ENCODE results near the gene SLC30A4.
A peak's percentile ranks its signal among the peaks of the same experiment; 100 is the strongest.

The SLC30A4 gene, protein sequence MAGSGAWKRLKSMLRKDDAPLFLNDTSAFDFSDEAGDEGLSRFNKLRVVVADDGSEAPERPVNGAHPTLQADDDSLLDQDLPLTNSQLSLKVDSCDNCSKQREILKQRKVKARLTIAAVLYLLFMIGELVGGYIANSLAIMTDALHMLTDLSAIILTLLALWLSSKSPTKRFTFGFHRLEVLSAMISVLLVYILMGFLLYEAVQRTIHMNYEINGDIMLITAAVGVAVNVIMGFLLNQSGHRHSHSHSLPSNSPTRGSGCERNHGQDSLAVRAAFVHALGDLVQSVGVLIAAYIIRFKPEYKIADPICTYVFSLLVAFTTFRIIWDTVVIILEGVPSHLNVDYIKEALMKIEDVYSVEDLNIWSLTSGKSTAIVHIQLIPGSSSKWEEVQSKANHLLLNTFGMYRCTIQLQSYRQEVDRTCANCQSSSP

GRCh38 chr15:45522328-45523165, at the start of gene SLC30A4:
Gene SLC30A4, minus strand, starts transcription at chr15:45522755. Its CDS starts 401 bp downstream, at chr15:45522354.
- Mint-ChIP-seq H3K27me3 (no peaks in the 10 kb centered on the region), H3K27ac (peak within 1 kb of the TSS; percentile 95), H3K4me3 (peak within 1 kb of the TSS; percentile 97), H3K9me3 (peaks cover 2% of the 10 kb centered on the region), H3K36me3 (peaks cover 5% of the 10 kb centered on the region), H3K4me1 (peaks cover 34% of the 10 kb centered on the region)
- DNase-seq (ENCODE audit: low spot score in 2 of 2) (peak; percentile 56 to 63), ATAC-seq (ENCODE audit: low read depth) (peak; percentile 75)

- Mint-ChIP-seq H3K4me3 (no peak overlapping the region), H3K27me3 (peaks cover 5% of the 10 kb centered on the region), H3K36me3 (no peaks in the 10 kb centered on the region), H3K4me1 (peaks cover 6% of the 10 kb centered on the region), H3K9me3 (no peaks in the 10 kb centered on the region), H3K27ac (no peak overlapping the region)
- DNase-seq (ENCODE audit: low spot score in 2 of 2) (no peak), ATAC-seq (ENCODE audit: low read depth) (peak; percentile 60)
Observed at GRCh38 chr15:45555934-45556608, 33.5 kb upstream of the SLC30A4 start.

- peaks cover 3% of the 10 kb centered on the region for H3K4me1 Mint-ChIP-seq
- peaks cover 6% of the 10 kb centered on the region for H3K27me3 Mint-ChIP-seq
- DNase-seq (ENCODE audit: low spot score in 2 of 2): no peak
- no peak for ATAC-seq (ENCODE audit: low read depth)
- H3K4me3 Mint-ChIP-seq: no peak overlapping the region
- no peaks in the 10 kb centered on the region for H3K36me3 Mint-ChIP-seq
- peaks cover 2% of the 10 kb centered on the region for H3K9me3 Mint-ChIP-seq
- H3K27ac Mint-ChIP-seq: no peak overlapping the region
Observed at GRCh38 chr15:45551676-45552075, 29.1 kb upstream of the SLC30A4 start.

GRCh38 chr15:45550436-45550835, 27.9 kb upstream of the SLC30A4 start:
- no peak for DNase-seq (ENCODE audit: low spot score in 2 of 2)
- Mint-ChIP-seq H3K9me3 (peaks cover 2% of the 10 kb centered on the region), H3K4me3 (no peak overlapping the region), H3K36me3 (no peaks in the 10 kb centered on the region), H3K27ac (no peak overlapping the region), H3K4me1 (peaks cover 2% of the 10 kb centered on the region), H3K27me3 (peaks cover 4% of the 10 kb centered on the region)
- no peak for ATAC-seq (ENCODE audit: low read depth)

DNA sequence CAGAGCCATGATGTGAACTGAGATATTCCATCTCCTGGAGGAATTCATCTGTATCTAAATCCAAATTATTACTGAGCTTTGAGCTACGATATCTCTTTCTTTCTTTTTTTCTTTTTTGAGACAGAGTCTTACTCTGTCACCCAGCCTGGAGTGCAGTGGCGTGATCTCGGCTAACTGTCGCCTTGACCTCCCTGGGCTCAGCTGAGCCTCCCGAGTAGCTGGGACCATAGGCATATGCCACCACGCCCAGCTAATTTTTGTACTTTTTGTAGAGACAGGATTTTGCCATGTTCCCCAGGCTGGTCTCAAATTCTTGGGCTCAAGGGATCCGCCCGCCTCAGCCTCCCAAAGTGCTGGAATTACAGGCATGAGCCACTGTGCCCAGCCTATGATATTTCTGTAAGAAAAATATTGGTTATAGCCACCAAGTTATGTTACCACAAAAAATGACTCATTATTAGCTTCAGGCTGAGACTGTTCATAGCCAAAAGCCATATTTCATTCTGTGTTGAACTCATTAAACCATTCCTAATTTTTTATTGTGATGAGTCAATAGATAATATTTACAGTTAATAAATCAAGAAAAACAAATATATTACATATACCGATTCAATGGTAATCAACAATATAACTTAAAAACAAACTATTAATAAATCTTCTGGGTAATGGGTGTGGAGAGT, 27.1 kb upstream of the SLC30A4 start:
- Mint-ChIP-seq H3K27me3 (peaks cover 3% of the 10 kb centered on the region), H3K27ac (no peak overlapping the region), H3K4me3 (no peak overlapping the region), H3K4me1 (peaks cover 2% of the 10 kb centered on the region), H3K36me3 (no peaks in the 10 kb centered on the region), H3K9me3 (peaks cover 2% of the 10 kb centered on the region)
- no peak for DNase-seq (ENCODE audit: low spot score in 2 of 2)
- no peak for ATAC-seq (ENCODE audit: low read depth)

- Mint-ChIP-seq H3K4me1 (peaks cover 2% of the 10 kb centered on the region), H3K36me3 (no peaks in the 10 kb centered on the region), H3K4me3 (no peak overlapping the region), H3K27ac (no peak overlapping the region), H3K27me3 (peaks cover 4% of the 10 kb centered on the region), H3K9me3 (peaks cover 2% of the 10 kb centered on the region)
- ATAC-seq (ENCODE audit: low read depth): no peak
- no peak for DNase-seq (ENCODE audit: low spot score in 2 of 2)
Observed at GRCh38 chr15:45548753-45549520, 26.4 kb upstream of the SLC30A4 start.

GRCh38 chr15:45546789-45547188, 24.2 kb upstream of the SLC30A4 start:
- H3K36me3 Mint-ChIP-seq: no peaks in the 10 kb centered on the region
- H3K27me3 Mint-ChIP-seq: peaks cover 4% of the 10 kb centered on the region
- no peak for ATAC-seq (ENCODE audit: low read depth)
- H3K4me1 Mint-ChIP-seq: peaks cover 2% of the 10 kb centered on the region
- H3K9me3 Mint-ChIP-seq: peaks cover 2% of the 10 kb centered on the region
- H3K27ac Mint-ChIP-seq: no peak overlapping the region
- no peak for DNase-seq (ENCODE audit: low spot score in 2 of 2)
- H3K4me3 Mint-ChIP-seq: no peak overlapping the region

DNA sequence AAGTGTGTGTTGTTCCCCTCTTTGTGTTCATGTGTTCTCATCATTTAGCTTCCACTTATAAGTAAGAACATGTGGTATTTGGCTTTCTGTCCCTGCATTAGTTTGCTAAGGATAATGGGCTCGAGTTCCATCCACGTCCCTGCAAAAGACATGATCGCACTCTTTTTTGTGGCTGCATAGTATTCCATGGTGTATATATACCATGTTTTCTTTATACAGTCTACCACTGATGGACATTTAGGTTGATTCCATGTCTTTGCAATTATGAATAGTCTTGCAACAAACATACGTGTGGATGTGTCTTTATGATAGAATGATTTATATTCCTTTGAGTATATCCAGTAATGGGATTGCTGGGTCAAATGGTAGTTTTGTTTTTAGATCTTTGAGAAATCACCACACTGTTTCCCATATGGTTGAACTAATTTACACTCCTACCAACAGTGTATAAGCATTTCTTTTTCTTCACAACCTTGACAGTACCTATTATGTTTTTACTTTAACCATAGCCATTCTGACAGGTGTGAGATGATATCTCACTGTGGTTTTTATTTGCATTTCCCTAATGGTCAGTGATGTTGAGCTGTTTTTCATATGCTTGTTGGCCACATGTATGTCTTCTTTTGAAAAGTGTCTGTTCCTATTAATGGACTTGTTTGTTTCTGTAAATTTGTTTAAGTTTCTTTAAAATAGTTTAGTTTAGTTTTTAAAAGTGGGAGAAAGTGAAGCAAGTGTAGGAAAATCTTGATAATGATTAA, 21.9 kb upstream of the SLC30A4 start:
- no peak for ATAC-seq (ENCODE audit: low read depth)
- Mint-ChIP-seq H3K27me3 (peaks cover 4% of the 10 kb centered on the region), H3K36me3 (no peaks in the 10 kb centered on the region), H3K4me3 (no peak overlapping the region), H3K4me1 (peaks cover 2% of the 10 kb centered on the region), H3K9me3 (peaks cover 2% of the 10 kb centered on the region), H3K27ac (no peak overlapping the region)
- no peak for DNase-seq (ENCODE audit: low spot score in 2 of 2)

GRCh38 chr15:45543051-45543450, 20.5 kb upstream of the SLC30A4 start:
- Mint-ChIP-seq H3K9me3 (no peaks in the 10 kb centered on the region), H3K4me3 (no peak overlapping the region), H3K27ac (no peak overlapping the region), H3K4me1 (peaks cover 2% of the 10 kb centered on the region), H3K36me3 (no peaks in the 10 kb centered on the region), H3K27me3 (peaks cover 4% of the 10 kb centered on the region)
- DNase-seq (ENCODE audit: low spot score in 2 of 2) (no peak), ATAC-seq (ENCODE audit: low read depth) (no peak)

DNA sequence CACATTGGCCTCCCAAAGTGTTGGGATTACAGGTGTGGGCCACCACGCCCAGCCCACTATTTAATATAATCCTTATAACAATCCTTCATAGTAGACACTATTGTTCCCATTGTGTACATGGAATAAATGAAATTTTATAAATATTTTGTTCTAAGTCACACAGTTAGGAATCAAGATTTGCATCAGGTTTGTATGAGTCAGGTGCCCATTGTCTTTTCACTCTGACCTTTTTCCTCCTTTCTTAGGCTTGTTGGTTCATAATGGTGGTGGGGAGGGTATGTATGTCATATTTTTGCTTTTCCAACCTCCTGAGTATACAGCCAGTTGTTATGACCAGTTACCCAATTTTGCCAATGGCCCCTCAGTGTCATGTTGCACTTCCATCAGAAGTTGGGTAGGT, 18.0 kb upstream of the SLC30A4 start:
- H3K36me3 Mint-ChIP-seq: no peaks in the 10 kb centered on the region
- ATAC-seq (ENCODE audit: low read depth) (no peak), DNase-seq (ENCODE audit: low spot score in 2 of 2) (no peak)
- no peak overlapping the region for H3K27ac Mint-ChIP-seq
- peaks cover 1% of the 10 kb centered on the region for H3K4me1 Mint-ChIP-seq
- H3K4me3 Mint-ChIP-seq: no peak overlapping the region
- no peaks in the 10 kb centered on the region for H3K9me3 Mint-ChIP-seq
- peaks cover 2% of the 10 kb centered on the region for H3K27me3 Mint-ChIP-seq

DNA sequence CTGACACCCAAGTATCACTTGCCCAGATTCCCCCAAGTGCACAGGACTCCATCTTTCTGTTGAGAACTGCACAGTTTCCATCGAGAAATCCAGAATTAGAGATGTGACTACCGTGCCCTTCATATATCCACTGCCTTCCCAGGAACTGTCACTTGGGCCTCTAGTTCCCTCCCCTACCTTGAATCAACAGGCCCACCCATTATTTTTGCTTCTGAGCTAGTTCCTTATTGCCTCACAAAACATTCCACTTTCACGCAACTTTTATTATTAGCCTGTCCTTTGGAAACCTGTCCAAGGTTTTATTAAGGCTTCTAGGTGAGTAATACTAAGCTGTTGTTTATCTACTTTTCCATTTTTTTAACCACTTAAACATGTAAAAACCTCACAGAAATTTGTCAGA, 17.1 kb upstream of the SLC30A4 start:
- no peak for DNase-seq (ENCODE audit: low spot score in 2 of 2)
- Mint-ChIP-seq H3K36me3 (no peaks in the 10 kb centered on the region), H3K9me3 (no peaks in the 10 kb centered on the region), H3K27ac (no peak overlapping the region), H3K27me3 (peaks cover 2% of the 10 kb centered on the region), H3K4me3 (no peak overlapping the region), H3K4me1 (no peaks in the 10 kb centered on the region)
- ATAC-seq (ENCODE audit: low read depth): no peak

DNA sequence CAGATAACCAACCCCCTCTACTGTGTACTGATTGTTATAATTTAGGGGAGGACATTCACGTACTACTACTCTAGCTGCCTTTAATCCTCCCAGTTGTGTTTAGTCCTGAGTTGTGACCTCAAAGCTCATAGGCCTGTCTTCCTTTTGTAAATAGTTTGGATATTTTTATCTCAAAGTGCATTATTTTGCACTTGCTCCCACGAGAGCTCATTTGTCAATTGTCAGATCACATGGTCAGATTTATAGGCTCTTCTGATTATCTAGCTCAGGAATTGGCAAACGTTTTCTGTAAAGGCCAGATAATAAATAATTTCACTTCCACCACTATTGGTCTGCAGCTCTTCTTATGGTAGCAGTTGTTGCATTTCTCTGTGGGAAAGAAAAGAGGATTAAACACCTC, 14.4 kb upstream of the SLC30A4 start:
- Mint-ChIP-seq H3K9me3 (no peaks in the 10 kb centered on the region), H3K4me1 (no peaks in the 10 kb centered on the region), H3K4me3 (no peak overlapping the region), H3K27ac (no peak overlapping the region), H3K36me3 (no peaks in the 10 kb centered on the region), H3K27me3 (peaks cover 1% of the 10 kb centered on the region)
- ATAC-seq (ENCODE audit: low read depth) (no peak), DNase-seq (ENCODE audit: low spot score in 2 of 2) (no peak)

All from memory B cell (primary cell).